ENCODE data around the gene PTPN5.
A peak's percentile ranks its signal among the peaks of the same experiment; 100 is the strongest.

PTPN5 gene

DNA sequence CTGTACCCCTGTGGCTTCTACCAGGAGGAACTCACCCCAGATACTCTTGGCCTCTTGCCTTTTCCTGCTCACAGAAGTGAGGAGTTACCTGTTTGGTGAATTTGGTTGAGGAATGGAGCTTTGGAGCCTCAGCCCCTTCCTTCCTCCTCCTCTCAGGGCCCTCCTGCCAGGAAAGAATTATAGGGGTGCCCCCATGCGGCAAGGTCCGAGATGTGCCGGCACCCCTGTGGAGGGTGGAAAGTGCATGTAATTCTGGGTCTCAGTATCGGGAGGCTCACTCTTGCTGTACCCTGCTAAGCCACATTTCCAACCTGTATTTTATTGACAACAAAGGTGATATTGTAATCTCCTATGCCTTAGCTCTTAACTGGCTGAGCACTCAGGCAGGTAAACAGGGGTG, 51.9 kb downstream of the PTPN5 start:
- DNase-seq (ENCODE audit: low read depth), result no peak

- DNase-seq (ENCODE audit: low read depth), result no peak
Observed at GRCh38 chr11:18737642-18738041, 54.0 kb downstream of the PTPN5 start.

DNA sequence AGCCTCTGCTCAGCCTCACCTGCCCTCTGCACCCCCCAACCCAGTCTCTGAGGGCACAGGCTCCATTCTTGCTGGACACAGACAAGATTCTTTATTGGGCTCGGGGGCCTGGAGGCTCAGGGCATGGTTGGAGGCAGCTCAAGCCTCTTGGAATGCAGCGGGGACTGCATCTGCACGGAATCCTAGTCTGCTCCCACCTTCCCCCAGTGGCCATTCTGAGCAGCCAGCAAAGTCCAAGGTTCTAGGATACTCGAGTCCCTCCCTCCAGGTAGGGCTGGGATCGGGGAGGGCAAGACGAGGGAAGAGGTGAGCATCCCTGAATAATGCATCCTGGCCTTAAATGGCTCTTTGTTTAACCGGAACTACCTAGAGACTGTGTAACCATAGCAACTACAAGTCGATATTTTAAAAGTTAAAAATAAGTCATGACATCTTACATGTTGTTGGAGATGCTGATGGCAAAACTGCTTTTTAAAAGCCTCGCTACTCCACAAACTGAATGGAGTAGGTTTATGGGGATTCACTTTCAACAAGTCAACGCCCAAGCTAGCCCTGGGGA, 54.9 kb downstream of the PTPN5 start:
- DNase-seq (ENCODE audit: low read depth), result no peak

DNA sequence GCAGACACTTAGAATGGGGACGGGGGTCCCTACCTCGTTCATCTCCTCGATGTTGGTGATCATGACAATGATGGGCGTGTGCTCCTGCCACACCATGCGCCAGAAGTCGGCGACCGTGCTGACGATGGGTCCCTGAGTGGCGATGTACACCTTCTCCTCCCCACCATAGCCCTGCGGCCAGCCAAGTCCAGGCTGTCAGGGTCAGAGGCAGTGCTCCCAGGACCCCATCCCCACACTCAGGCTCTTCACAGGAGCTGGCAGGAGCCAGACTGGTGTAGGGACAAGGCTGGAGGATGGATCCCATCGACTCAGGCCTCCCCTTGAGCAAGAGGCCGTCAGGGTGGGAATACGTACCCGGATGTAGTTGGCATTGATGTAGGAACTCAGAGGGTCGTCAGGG, 58.4 kb downstream of the PTPN5 start:
- no peak for DNase-seq (ENCODE audit: low read depth)

DNA sequence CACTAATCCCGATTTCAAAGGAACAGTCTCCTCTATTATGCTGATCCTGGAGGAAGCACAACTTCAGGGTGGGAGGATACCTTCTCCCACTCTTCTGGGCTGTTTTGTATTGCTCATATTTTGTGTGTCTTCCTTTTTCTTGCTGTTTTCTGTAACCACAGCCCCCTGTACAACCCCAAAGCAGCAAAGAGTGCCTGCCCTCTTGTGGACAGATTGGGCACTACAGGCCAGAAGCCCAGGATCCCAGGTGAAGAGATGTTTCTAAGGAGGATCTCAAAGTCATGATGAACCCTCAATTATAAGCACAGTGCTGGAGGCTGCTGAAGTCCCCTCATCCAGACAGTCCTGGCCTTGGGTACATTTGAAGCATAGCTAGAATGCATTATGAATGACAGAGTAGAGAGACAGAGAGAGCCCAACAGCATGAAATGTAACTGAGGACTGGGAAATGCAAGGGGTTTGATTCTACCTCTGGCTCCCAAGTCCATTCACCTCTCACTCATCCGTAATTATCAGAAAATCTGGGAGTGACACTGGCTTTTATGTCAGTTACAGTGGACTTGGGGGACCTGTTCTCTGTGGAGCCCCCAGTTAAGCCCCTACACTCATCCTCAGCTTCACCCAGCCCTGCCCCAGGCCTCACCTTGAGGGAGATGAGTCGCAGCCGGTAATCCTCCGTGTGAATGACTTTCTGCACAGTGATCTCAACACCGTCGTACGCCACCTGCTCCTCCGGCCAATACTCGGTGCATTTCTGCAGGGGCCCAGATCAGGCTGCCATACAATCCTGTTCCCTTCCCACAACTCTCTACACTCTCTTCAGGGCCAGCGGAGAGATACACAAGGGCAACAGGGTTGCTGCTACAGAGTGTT, 59.4 kb downstream of the PTPN5 start:
- DNase-seq (ENCODE audit: low read depth), result peak; percentile 69

DNA sequence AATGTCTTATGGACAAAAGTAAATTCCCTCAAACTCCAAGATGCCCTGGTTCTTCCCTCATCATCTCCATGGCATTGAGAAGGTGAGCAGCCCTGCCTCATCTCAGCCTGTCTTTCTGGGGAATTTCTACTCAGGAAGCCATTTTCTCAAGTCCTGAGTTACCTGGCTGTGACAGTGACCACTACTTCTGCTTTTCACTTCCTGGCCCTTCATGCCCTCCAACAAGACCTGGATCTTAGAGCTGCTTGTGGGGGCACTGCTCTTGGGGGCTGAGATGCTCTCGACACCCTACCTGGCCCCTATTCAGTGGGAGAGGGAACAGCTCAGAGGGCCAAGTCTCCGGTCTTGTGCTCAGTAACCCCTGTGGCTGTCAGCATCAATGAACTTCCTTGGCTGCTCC, 60.2 kb downstream of the PTPN5 start:
- no peak for DNase-seq (ENCODE audit: low read depth)

GRCh38 chr11:18730020-18730419, 61.6 kb downstream of the PTPN5 start:
- DNase-seq (ENCODE audit: low read depth), result no peak

DNA sequence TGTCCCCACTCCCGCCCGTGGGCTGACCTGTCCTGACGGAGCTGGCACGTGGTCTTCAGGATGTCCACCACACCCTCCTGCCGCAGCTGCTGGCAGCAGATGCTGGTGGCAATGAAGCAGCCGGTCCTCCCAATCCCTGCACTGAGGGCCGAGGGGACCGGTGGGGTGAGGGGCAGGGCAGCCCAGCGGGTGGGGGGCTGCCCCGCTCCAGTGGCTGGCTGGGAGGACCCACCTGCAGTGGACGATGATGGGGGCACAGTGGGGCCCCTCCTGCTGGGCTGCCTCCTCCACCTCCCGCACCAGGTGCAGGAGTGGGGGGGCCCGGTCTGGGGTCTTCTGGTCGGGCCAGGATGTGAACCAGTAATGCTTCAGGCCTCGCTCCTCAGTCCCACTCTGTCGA, 62.2 kb downstream of the PTPN5 start:
- no peak for DNase-seq (ENCODE audit: low read depth)

DNA sequence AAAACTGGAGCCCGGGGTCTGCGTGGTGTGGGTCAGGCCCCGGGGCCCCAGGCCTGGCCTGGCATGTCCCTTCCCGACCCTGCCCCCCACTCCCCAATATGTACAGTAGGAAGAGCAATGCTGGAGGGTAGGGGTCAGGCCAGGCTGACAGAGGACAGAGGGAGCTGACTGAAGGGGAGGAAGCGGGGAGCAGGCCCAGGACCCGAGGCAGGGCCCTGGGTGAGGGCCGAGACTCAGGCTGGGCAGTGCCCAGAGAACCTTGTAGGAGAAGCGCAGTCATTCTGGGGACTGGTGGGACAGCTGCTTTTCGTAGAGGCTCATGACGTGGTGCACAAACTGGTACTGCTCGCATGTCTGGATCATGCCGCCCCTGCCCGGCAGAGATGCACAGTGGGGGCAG, 62.9 kb downstream of the PTPN5 start:
- DNase-seq (ENCODE audit: low read depth), result no peak

- DNase-seq (ENCODE audit: low read depth), result peak; percentile 40
Observed at GRCh38 chr11:18727479-18728236, 63.9 kb downstream of the PTPN5 start.

DNA sequence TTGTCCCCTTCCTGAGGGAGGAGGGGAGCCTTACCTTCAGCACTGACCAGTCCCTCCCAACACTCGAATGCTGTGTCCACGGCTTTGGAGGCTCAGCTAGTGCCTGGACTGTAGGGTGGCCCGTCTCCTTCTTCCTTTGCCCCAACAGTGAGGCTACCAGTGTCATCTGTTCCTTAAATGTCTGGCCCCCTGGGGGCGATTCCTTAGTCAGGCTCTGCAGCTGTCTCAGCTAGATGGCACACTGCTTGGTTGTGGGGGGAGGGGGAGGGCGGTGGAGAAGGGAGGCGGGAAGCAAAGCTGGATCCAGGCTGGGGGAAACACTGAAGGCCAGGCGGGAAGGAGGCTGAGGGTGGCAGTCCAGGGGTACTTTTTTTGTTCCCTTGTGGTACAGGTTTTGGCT, 65.6 kb downstream of the PTPN5 start, which contains the start of gene IGSF22:
Gene IGSF22, minus strand, starts transcription at position 149 of the 400 bp plus-strand sequence. CDS start 1,952 bp downstream, outside the sequence.
- DNase-seq (ENCODE audit: low read depth), result no peak

DNA sequence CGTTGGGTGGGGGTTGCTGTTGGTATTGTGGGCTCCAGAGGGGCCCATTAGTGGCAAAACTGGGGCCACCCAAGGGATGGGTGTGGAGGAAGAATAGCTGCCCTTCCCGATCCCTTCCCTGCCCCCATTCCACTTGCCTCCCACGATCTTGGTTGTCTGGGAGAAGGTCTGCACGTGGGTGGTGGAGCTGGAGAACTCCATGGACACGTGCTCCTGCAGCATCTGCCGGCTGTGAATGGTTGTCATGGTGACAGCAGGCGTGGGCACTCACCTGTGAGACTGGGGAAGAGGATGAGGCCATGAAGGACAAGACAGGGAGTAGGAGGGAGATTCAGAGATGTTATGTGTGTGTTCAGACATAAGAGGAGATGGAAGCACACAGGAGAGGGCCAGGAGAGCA, 67.6 kb downstream of the PTPN5 start:
- DNase-seq (ENCODE audit: low read depth), result no peak

- DNase-seq (ENCODE audit: low read depth), result no peak
Observed at GRCh38 chr11:18722293-18722637, 69.3 kb downstream of the PTPN5 start.

DNA sequence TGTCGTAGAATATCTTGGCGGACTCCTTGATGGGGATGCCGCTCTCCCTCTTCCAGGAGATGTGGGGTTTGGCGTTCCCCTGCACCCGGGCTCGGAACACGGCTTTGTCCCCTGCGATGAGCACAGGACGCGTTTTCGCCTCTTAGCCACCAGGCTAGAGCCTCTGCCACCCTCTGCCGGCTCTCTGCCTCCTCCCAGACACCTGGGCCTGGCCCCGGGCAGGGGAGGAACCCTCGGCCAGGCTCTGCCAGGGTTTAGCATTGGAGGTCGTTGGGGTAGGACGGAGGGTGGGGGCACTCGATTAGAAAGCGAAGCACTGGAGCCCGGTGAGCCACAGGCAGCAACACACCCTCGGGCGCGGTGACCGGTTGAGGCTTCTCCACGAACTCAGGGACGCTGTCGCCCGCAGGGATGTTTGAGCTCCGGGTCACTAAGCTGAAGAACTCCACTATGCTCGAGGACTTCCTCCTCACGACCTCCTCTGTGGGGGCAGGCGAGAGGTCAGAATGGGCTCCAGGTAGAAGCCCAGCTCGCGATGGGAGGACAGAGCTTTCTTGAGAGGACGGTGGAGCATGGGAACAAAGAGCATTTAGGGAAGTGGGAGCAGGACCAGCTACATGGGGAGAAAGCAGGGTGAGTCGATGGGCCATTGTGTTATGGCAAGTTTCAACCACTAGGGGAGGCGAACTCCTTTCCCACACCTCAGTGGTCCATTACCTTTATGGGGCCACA, 69.9 kb downstream of the PTPN5 start:
- DNase-seq (ENCODE audit: low read depth), result peak; percentile 31

DNA sequence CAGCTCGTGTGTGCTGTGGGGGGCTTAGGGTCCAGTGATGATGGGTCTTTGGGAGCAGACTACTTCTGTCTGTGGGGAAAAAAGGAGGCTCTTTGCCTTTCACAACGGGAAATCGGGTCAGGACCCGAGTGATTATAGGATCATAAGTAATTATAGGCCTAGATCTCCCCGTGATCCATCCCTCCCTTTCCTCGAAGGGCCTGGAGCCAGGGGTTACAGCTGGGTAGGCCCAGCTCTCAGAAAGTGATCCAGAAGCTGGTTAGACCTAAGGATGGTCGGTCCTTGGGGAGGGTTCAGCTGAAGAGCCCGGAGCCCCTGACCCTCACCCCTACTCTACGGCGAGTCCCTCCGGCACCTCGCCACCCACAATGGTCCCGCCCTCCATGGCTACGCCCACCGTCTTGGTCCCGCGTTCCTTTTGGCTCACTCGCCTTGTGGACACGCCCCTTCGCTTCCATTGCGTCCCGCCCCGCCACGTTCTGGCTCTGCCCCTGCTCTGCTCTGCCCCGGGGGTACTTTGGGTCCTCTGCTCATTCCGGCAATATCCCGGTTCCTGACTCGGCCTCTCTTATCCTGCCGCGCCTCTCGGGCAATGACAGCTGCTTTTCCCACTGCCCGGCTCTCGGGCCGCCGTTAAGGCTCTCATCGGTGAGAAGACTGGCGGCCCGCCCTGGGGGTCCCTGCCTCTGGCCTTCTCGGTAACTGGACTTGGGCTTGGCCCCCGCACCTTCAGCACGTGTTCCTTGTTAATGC, 70.6 kb downstream of the PTPN5 start:
- peak; percentile 76 for DNase-seq (ENCODE audit: low read depth)

- DNase-seq (ENCODE audit: low read depth), result no peak
Observed at GRCh38 chr11:18720091-18720807, 71.3 kb downstream of the PTPN5 start.

GRCh38 chr11:18715476-18715875, 76.1 kb downstream of the PTPN5 start:
- no peak for DNase-seq (ENCODE audit: low read depth)

DNA sequence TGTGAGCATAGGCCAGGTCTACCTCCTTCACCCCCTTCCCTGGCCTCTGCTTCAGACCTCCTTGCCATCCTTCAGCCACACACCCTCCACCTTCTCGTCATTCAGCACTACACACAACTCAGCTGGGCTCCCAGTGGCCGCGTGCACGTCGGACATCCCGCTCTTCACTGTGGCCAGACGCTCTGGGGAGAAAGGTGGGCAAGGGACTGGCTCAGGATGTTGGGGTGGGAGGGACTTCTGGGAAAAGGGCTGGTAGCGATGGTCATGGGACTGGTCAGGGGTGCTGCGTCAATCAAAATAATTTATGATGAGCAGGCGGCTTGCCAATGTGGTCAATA, 77.2 kb downstream of the PTPN5 start:
- DNase-seq (ENCODE audit: low read depth), result no peak

GRCh38 chr11:18713646-18714442, 77.8 kb downstream of the PTPN5 start:
- no peak for DNase-seq (ENCODE audit: low read depth)

DNA sequence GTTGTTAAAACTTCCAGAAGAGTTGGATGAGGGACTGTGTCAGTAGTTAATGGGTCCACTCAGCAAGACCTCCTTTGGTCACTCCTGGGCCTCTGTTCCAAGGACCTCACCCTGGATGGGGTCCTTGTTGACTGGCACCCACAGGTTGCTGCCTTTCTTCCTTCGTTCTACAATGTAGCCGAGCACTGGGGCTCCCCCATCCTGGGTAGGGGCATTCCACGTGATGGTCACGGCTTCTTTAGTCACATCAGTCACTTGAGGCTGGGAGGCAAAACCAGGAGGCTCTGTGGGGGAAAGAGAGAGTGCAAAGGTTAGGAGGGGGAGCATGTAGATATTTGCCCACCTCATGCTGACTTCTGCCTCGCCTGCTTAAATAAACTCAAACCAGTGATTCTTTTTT, 81.1 kb downstream of the PTPN5 start:
- no peak for DNase-seq (ENCODE audit: low read depth)
